ENCODE results near the gene RIN2.

RIN2 gene

GRCh38 chr20:19758133-19758500, at the start of gene RIN2:
RIN2 (plus strand) TSS chr20:19758258; CDS start chr20:19889602, 131,344 bp downstream.
- no peak for DNase-seq (ENCODE audit: low read depth in 3 of 3)

- DNase-seq (ENCODE audit: low read depth in 3 of 3) = no peak
These were observed 48.3 kb upstream of the RIN2 start for GRCh38 chr20:19709635-19710335.

GRCh38 chr20:19710336-19711120, 47.5 kb upstream of the RIN2 start:
- DNase-seq (ENCODE audit: low read depth in 3 of 3) = no peak

DNA sequence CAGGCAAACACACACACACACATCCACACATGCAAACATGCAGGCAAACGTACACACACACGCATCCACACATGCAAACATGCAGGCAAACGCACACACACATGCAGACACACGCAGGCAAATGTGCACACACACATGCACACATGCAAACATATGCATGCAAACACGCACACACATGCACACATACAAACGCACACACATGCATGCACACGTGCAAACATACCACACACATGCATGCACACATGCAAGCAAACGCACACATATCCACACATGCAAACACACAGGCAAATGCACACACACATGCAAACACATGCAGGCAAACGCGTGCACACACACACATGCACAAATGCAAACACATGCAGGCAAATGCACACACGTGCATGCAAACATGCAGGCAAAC, 46.9 kb upstream of the RIN2 start:
- no peak for DNase-seq (ENCODE audit: low read depth in 3 of 3)

DNA sequence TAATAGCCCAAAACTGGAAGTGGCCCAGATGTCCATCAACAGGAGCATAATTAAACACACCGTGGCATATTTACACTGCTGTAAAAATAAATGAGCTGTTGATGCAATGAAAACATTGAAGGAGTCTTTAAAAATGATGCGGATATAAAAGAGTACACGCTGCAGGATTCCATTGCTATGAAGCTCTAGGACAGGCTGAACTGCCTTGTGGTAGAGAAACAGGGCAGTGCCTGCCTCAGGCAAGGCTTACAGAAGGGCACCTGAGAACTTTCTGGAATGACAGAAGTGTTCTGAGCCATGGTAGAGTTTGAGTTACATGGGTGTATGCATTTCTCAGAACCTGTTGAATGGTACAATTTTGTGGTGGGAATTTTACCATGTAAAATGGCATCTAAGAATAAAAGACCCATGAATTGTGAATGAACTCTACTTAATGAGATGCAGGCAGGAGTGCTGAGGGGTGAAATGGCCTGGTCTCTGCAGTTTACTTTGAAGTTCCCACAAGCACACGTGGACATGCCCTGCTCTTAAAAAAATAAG, 45.3 kb upstream of the RIN2 start:
- no peak for DNase-seq (ENCODE audit: low read depth in 3 of 3)

GRCh38 chr20:19713822-19714578, 44.1 kb upstream of the RIN2 start:
- DNase-seq (ENCODE audit: low read depth in 3 of 3) = no peak

DNA sequence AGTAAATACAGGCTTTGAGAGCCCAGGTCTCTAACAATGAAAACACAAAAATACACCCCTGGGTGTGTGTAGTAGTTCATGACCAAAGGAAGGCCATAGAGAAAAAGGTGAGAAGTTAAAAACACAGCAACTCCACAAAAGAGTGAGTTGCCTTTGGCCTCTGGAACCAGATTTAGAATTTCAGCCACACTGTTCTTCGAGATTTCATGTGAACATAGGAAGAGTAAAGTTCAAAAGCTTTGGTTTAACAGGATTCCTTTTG, 43.5 kb upstream of the RIN2 start:
- DNase-seq (ENCODE audit: low read depth in 3 of 3) = no peak

GRCh38 chr20:19715986-19716385, 42.1 kb upstream of the RIN2 start:
- DNase-seq (ENCODE audit: low read depth in 3 of 3) = no peak

- no peak for DNase-seq (ENCODE audit: low read depth in 3 of 3)
These were observed 39.2 kb upstream of the RIN2 start for GRCh38 chr20:19718880-19719279.

DNA sequence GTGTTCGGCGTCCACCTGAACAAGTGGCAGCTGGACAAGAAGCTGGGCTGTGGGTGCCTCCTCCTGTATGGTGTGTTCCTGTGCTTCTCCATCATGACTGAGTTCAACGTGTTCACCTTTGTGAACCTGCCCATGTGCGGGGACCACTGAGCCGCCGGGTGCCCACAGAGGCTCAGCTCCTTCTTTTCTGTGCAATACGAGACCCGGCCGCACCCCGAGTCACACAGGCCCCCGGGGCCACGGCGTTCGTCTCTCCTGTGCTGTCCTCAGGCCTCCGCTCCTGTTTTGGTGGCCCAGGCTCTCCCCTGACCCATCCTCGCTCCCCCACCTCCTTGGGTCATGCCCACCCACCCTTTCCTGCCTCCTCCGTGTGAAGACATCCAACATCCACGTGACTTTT, 37.1 kb upstream of the RIN2 start:
- no peak for DNase-seq (ENCODE audit: low read depth in 3 of 3)

DNA sequence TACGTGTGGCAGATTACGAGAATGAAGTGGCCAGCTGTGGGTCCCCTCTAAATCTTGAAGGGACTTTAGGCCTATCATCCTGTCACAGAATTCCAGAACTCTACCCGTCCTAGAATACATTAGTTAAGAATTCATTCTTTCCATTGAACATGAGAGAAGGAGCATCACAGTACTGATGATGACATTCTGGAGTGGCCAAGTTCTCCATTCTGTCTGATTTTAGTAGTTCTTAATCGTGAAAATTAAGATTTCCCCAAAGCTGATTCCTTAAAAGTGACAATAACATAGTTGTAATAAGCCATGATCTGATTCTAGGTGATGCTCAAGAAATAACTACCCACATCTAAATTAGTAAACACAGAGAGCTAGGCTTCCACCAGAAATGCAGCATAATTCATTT, 35.0 kb upstream of the RIN2 start:
- no peak for DNase-seq (ENCODE audit: low read depth in 3 of 3)

DNA sequence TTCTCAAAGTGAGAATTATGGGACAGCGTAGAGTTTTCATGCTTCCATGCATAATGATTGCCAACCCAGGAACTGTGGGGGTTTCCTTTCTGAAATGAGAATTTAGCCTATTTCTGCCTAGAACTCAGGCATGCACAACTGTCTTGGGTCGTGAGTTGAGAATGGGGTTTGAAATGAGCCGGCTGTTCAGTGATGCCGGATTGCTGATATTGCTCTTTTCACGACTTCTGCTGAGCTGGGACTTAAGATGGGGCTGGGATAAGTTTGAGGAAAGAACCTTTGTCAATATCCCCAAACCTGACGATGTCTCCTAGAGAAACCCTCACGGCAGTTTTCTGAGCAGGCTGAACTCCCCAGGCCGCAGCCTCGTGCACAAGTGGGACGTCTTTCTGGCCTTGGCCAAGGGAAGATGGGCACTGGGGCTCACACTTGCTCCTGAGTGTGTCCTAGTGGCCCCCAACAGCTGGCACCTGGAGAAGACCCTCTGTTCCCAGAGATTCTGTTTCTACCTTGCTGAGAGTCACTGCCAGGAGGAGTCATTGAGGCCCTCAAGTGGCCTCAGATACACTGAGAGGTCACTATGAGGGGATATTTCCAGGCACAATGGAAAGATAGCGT, 34.1 kb upstream of the RIN2 start:
- no peak for DNase-seq (ENCODE audit: low read depth in 3 of 3)

DNA sequence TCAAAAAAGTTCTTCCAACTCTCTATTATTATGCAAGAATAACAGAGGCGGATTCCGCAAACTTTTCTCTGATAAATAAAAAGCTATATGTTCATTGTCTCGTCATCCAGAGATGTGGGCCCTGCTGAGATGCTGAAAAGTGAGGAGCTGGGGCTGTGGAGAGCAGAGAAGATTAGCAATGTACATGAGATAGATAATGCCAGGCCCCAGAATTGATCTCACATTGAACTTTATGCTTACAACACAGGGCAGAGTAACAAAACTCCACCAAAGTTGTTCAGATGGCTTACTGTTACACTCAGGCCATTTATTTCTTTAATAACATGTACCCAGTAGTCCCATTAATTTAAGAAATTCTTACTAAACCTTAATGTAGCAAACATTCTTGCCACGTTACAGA, 32.7 kb upstream of the RIN2 start:
- no peak for DNase-seq (ENCODE audit: low read depth in 3 of 3)

DNA sequence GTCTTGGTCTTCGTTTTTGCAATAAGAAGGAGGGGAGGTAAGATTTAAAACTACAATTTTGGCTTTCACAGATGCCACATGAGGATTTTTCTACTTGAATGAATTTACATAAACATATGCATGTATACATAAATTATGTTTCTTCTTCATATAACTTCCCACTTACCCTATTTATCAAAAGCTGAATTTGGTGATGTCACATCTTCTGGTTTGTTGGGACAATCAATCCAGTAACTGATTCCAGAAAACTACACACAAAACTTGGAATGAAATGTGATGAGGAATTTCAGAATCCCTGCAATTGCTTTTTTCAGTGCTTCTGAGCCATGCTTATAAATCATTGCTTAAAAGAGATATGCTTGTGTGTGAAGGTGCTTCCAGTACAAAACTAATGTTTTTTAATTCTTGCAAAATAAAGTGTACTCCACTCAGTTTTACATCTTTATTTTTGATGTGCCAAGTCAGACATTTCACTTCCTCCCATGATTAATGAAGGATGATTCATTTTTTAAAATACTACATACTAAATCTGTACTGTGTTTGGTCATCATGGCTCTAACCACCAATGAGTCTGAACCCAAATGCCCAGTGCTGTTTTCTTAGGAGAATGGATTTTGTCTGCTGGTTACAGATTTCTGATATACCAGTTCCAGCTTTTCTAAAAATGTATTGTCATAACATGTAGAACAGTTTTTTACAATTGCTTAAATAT, 32.1 kb upstream of the RIN2 start:
- DNase-seq (ENCODE audit: low read depth in 3 of 3) = no peak

- DNase-seq (ENCODE audit: low read depth in 3 of 3) = no peak
These were observed 30.7 kb upstream of the RIN2 start for GRCh38 chr20:19727251-19727847.

- DNase-seq (ENCODE audit: low read depth in 3 of 3) = no peak
These were observed 28.4 kb upstream of the RIN2 start for GRCh38 chr20:19729672-19730071.

DNA sequence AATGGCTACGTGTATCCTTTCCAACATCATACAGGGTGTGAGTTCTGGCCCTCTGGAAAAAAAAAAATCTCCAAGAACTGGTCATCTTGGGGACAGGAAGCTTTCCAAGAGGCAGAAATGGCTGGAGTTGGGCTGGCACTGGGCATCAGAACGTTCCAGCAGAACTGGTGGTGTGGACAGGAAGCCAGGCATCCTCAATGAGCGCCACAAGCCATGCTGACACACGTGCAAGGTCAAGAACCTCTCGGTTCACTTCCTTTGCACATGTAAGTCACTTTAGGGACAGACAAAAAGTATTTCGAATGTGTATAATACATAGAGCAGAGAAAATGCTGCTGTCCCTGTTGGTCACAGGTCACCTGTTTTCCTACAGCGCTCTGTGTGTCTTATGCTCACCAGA, 27.4 kb upstream of the RIN2 start:
- DNase-seq (ENCODE audit: low read depth in 3 of 3) = no peak

DNA sequence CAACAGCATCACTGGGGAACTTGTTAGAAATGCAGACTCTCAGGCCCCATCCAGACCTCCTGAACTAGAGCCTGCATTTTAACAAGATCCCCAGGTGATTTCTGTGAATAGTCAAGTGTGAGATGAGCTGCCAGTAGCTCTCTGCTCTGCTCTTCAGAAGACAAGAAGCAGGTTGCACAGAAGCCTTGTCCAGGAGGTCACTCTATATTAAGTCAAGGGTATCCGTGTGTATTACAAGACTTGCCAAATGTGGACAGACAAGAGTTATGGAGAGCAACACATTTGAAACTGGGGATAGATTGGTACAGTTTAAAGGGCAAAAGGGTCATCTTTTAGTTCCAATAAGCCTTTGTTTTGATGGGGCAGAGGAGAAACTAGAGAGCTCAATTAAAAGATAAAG, 23.2 kb upstream of the RIN2 start:
- no peak for DNase-seq (ENCODE audit: low read depth in 3 of 3)

DNA sequence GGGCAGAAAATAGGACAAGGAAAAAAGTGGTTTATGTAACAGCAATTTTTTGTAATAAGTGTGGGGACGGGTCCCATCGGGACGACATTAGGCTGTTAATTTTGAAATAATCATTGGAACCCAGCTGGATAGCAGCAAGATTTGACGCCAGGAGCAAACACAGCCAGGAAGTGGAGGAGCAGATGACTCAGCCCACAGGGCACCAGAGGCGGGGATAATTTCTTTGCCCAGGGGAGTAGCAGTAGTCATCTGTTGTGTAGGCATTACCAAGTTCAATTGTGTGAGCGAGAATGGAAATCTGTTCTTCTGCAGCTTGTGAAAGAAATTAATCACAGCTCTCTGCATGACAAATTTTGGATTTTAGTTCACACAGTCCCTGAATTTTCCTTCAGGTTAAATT, 22.6 kb upstream of the RIN2 start:
- no peak for DNase-seq (ENCODE audit: low read depth in 3 of 3)

DNA sequence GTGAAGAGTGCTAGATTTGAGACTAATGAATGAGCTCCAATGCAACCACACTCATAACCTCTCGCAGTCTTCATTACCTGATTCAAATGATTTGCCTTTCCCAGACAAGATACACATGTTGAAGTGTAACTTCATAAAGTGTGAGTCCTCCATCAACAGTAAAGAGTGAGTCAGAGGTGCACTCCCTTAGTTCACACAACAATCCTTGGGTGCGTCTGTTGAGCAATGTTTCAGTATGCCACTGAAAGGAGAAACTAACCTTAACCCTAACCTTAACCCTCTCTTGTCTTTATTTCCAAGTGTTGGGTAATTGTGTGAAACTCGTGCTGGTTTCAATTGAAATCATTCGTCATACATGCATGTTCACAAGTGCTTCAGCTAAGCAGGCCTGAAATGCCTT, 21.0 kb upstream of the RIN2 start:
- DNase-seq (ENCODE audit: low read depth in 3 of 3) = no peak

DNA sequence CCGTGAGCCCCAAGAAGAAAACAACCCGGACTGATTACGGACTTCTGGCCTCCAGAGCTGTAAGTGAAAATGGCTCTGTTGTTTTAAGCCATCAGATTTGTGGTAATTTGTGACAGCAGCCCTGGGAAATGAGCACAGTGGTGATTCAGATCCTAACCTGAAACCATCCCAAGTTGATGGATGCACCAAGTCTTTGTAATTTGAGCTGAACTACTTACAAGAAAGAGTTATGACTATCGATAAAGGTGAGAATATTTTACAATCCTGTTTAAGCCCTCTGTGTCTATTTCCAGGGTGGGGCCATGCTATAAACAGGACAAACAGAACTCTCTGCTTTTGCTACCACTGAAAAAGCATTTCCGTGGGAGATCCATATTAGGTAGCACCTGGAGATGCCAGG, 19.1 kb upstream of the RIN2 start:
- DNase-seq (ENCODE audit: low read depth in 3 of 3) = no peak

All from stimulated activated CD4-positive, alpha-beta T cell treated with anti-CD3 and anti-CD28 coated beads, TNF-alpha, amount 100 ng/mL, for 4 hours (primary cell).